Stimulated activated CD8-positive, alpha-beta memory T cell treated with anti-CD3 and anti-CD28 coated beads, Interleukin-12 subunit alpha, Interleukin-12 subunit beta, amount 100 ng/mL, for 24 hours (primary cell): ENCODE data around the gene MLXIPL.
"Not testable (repeated sequence)": the region's sequence is repeated elsewhere in the genome, so short reads cannot be mapped to it uniquely, and the experiment has no call there.

ENCODE experiments used
- DNase-seq: peaks from one replicate; pipeline ENCODE4 v3.0.0-alpha.2; 2020; ENCODE audit errors: extremely low read depth

MLXIPL gene

GRCh38 chr7:73555411-73555982 lies 68.8 kb downstream of the MLXIPL start:
- DNase-seq = no peak

DNA sequence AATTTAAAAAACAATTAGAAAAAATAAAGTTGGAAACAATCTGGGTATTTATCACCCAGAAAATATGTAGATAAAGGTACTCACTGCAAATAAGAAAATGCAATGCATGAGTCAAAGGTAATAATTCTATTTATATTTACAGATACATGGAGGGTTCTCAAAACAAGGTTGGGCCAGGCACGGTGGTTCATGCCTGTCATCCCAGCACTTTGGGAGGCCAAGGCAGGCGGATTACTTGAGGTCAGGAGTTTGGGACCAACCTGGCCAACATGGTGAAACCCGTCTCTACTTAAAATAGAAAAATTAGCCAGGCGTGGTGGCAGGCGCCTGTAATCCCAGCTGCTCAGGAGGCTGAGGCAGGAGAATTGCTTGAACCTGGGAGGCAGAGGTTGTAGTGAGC lies 74.2 kb downstream of the MLXIPL start:
- DNase-seq = not testable (repeated sequence)

DNA sequence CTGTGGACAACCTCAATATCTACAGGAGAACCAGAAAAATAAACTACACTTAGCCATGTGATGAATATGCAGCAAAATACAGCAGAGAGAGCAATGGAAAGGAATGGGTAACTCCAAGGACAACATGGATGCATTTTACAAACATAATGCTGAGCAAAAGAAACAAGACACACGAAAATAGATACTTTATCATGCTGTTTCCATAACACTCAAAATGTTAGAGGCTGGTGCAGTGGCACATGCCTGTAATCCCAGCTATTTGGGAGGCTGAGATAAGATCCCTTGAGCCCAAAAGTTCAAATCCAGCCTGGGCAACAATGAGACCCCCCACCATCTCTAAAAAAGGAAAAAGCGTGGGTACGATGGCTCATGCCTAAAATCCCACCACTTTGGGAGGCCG lies 75.1 kb downstream of the MLXIPL start:
- DNase-seq = no peak

DNA sequence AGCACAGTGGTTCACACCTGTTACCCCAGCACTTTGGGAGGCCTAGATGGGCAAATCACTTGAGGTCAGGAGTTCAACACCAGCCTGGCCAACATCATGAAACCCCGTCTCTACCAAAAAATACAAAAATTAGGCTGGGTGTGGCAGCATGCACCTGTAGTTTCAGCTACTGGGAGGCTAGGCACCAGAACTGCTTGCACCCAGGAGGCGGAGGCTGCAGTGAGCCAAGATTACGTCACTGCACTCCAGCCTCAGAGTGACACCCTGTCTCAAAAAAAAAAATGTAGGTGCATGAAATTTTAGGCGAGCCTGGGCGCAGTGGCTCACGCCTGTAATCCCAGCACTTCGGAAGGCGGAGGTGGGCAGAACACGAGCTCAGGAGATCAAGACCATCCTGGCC lies 76.5 kb downstream of the MLXIPL start:
- DNase-seq = no peak

- DNase-seq = no peak
Observed at GRCh38 chr7:73544678-73545077, 79.6 kb downstream of the MLXIPL start.
